HG03442 (cell line): ENCODE measurements around the gene RNLS.
A peak's percentile ranks its signal among the peaks of the same experiment; 100 is the strongest.

Source experiments
- ATAC-seq: cut with Tn5 transposase; IDR thresholded peaks from one replicate; pipeline ENCODE4 v1.9.1; 2021; ENCODE audit warnings: mild to moderate bottlenecking, moderate library complexity; ENCODE audit not compliant: unreplicated experiment

RNLS gene

DNA sequence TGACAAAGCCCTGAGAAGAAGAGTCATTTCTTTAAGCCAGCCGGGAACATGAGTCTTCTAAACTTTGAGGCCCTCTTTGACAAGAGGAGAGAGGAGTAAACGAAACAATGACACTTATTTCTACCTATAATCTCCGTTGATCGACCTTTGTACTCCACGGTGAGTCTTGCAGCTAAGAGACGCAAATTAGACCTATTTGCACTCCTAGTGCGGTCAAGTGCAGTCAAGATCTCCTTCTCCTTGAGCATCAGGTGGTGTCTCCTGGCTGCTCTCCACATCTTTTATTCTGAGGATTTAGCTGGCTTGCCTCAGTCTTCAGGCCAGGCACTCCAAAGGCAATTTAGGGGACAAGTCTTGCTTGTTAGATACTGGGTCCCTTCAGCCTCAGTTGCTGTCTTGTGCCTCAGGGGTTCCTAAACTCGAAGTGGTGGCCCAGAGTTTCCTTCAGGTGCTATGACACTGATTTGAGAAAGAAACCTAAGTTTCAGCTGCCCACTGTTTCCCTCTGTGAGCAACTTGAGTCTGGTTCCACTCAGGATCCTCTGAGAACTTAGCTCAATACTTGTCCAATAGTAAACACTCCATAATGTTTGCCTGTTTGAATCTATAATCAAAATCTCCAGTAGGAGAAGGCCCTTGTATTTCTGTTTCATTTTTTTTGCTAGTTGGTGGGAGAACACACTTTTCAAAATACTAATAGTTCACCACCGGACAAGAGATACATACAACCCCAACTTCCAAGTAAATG, 312.9 kb downstream of the RNLS start:
- ATAC-seq, result no peak

DNA sequence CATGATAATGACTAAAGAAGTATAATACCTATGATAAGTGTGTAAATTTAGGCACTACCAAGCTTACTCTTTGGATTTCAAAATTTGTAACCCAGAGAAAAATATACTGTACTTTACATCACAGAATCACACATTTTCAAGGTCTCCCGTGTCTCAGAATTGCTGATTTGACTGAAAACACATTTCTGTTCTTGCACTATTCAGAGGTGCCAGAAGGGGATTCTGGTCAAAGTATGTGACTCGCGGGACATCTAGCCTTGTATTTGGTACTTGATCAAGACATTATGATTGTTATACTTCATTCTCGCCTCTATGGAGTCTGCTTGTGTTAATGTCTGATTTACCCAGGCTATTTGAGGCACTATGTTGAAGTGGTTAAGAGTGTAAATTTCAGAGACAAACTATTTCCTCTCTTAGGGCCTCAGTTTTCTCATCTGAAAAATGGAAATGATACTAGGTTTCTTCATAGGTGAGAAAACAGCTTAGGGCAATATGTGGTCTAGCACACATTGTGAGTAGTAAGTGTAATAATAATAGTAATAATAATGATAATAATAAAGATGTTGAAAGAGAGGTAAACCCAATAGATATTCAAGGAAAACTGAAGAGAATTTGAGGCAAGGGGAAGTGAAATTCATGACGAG, 320.4 kb downstream of the RNLS start:
- ATAC-seq, result no peak

DNA sequence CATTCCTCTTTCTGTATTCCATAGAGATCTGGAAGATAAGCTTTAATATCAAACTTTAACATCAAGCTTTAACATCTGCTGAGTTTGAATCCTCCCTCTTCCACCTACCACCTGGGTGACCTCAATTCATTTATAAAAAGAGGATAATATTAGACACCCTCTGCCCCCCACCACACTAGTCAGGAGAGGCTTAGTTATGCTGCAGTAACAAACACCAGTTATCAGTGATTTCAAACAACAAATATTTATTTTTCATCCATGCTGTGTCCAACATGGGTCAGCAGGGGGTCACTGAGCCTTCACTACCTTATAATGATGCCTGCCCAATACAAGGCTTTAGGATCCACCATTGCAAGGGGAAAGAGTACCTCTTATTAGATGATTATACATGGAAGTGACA, 322.0 kb downstream of the RNLS start:
- no peak for ATAC-seq

DNA sequence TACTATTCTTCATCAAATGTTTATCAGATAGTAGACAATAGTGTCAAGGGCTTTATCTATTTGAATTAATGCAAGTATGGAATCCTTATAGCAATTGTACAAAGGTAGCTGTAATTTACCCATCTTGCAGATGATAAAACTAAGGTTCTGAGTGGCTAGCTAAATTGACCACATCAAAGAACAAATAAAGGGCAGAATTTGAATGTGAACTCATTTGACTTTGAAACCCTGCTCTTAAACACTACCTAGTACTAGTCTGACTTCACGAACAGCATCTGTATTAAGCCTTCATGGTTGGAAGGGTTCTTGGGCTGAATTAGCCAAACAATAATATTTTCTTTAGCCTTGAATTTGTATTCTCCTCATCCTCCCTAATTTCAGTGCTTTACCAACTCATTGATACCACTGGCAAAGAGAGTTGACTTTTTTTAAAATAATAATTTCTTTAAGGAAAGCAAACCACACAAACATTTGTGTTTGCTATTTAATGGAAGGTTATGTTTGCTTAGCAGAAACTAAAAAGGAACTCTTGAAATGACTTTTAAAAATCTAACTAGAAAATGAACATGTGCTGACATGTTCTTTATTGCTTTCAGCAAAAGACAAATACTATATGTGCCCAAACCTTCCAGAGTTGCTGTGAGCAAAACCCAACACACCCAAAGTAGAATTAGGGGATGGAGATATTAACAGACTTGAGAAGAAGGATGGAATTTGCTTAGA, 322.6 kb downstream of the RNLS start:
- ATAC-seq, result peak; percentile 52

DNA sequence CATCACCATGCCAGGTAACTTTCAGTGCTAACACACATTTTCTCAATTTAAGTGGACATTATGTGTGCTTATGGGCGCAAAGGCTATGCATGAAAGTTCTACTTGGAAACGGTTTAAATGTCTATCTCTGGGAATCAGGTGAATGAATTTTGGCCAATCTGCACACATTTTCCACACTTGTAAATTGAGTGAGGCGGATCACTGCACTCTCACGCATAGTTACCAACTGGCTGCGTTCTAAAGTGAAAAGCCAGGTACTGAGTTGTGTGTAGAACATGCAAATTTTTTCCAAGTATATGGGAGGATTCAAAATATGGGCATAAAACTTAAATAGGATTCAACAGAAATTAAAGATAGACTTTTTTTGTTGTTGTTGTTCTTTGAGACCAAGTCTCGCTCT, 323.7 kb downstream of the RNLS start:
- ATAC-seq, result no peak

DNA sequence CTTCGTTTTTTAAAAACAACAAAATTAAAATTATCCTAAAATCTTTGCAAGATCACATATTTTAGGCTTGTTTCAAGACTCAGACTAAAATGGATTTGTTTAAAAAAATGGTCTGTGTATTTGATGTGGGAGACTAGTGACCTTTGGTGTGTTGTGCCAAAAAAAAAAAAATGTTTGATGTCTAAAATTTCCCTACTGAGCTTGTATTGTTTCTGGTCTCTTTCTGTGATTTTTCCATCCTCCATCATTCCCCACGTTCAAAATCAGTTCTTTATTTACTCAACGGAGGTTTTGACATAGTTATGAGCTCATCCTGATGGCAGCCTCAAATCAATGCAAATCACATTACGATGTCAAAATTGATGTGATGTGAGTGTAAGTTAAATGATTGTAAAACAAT, 326.2 kb downstream of the RNLS start:
- ATAC-seq, result no peak

DNA sequence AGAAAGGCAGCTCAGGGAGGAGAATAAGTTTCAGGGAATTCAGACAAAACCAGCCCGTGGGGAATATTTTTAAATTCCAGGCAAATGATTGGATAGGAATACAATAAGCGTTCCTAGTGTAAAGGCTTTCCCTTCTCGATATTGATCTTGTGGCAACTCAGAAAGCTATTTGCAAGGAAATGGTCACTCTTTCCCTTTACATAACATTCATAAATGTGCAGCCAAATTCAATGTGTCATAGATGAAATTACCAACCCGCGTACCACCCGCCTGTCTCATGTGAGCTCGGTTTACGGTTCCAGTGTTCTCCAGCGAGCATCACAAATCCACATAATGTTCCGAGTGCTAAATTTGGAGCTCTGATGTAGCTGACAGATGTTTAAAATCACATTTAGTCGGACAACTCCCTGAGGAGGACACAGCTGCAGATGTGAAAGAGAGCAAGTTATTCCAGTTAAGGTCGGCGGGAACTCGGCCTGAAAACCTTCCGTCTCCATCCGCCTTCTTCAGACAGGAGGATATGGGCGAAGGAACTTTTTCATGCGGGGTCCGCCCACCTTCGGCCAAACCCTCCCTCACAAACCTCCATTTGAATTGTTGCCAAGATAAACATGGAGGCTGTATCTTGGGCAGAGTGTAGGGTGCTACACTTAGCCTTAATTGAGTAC, 327.0 kb downstream of the RNLS start:
- no peak for ATAC-seq

DNA sequence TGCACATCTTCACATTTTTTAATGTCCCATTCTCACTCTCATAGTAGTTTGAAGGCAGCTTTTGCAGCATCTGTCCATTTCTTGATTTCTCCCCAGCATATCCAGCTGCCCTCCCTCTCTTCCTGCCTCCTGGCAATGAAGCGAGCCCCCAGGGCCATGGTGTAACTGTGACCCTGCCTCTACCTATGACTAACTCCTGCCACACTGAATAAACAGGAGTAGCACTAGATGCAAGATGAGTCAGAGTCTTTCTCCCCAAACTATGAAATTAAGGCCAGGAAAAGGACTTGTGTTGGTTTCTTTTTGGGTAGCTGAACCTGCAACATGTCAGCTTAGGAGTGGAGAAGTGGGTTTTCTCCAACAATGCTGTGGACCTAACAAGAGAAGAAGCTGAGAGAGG, 329.0 kb downstream of the RNLS start:
- peak; percentile 57 for ATAC-seq

DNA sequence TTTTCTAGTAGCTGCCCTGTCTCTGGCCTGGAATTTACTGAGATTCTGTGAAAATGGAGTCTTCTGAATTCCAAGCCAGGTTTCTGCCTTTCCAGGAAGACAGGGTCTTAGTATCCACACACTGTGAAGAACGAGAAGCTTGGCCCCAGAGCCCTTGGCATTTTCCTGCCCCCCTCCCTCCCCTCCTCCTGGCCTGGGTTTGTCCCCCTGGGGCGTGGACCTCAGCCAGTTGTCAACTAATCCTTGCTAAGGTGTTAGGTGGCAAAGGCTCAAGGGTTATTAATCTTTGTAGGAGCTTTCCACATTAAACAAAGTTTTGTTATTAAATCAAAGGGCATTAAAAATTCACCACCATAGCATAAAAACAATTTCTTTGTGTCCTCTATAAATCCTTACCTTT, 329.5 kb downstream of the RNLS start:
- ATAC-seq, result no peak

DNA sequence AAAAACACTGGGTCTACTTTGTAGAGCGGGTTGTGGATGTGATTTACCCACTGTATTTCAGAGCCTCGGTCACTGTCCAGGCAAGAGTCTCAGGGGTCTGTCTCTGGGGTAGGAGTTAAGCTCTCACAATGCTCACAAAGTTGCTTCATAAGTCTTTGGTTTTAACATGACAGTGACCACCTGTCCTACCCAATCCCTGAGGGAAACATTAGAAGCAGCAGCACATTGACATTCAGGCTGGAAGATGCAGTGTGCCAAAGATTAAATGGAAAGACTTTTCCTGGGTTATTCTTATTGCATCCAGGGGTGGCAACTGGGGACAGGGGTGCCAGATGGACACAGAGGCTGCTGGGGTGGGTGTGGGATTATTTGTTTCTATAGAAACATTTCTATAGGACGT, 330.0 kb downstream of the RNLS start:
- no peak for ATAC-seq

DNA sequence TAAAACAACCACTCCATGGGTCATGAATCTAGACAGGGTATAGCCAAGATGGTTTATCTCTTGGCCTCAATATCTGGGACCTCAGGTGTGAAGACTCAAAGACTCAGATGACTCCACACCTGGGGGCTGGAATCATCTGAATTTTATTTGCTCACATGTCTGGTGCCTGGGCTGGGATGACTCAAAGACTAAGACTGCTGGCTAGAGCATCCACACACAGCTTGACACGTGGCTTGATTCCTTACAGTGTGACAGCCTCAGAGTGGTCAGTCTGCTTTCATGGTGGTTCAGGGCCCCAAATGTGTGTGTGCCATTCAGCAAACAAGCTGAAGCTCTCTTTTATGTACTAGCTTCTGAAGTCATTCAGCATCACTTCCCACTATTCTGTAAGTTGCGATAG, 333.7 kb downstream of the RNLS start:
- ATAC-seq, result no peak

DNA sequence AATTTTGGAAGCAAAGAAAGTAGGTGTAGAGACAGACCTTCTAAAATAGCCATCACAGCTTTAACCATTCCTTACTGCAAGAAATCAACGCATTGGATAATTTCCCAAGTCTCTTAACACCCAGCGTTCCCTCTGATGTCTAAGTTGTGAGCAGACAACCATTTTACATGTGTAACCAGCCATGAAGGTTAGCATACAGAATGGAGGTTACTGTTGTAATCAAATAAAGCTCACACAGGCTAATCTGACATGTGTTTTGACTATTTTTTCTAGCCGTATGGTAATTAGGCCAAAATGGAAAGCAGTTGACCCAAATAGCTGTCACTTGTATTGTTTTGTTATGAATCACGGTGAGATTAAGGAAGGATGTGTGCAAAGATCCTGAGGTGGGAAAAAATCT, 336.4 kb downstream of the RNLS start:
- ATAC-seq, result no peak

DNA sequence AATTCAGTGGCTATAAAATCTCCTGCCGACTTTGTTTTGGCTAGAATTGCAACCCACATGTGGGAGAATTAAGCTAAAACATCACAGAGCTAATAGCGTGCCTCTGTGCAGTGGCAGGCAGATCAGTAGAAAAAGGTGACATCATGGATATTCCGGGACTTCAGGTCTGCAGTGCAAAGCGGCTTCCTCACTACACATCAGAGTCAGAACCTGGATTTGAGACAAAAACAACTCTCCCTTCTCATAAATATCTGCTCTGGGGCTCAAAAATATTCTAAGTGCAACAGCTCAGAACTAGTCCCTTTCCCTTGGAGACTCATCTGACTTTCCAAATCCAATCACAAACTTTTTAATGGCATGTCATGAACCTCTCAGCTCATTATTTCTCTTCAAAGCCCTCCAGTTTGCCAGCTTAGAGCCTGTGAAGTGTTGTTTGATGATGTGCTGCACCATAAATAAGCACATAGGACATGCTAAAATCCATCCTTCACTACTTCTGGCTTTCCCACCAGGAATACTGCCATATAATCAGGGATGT, 337.1 kb downstream of the RNLS start:
- no peak for ATAC-seq

DNA sequence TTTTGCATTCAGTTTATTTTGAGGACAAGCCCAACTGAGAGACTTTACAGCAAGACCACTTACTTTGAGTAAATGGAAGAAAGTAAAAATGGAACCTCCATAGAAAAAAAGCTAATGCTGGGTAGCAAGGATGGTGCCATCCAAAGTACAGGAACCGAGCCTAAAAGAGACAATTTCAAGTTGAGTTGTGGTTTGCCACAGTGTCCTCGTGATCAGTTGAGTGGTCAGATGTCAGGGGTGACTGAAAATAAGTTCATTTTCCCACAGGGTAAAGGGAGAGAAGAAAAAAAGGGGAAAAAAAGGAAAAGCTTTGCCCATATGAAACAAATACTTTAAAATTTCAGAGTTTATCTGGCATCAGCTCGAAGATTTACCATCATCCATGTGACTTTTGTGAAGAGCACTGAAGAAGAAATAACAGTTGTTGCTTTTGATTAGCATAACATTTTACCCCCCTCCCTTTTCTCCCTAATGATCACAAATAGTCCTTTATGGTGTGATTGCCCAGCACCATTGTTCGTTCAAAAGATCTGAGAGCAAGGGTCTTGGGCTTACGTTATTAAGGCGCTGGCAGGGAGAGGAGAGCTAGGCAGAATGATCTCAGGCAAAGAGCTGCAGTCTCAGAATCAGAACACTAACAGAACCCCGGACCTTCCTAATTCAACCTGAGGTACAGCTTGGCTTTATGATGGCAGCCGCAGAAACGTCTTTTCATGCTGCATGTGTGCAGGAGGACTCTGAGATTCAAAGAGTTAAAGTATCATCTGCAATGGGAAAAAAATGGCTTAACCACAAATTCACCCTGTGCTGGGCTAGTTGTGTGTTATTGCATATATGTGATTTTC, 338.1 kb downstream of the RNLS start:
- ATAC-seq, result no peak

DNA sequence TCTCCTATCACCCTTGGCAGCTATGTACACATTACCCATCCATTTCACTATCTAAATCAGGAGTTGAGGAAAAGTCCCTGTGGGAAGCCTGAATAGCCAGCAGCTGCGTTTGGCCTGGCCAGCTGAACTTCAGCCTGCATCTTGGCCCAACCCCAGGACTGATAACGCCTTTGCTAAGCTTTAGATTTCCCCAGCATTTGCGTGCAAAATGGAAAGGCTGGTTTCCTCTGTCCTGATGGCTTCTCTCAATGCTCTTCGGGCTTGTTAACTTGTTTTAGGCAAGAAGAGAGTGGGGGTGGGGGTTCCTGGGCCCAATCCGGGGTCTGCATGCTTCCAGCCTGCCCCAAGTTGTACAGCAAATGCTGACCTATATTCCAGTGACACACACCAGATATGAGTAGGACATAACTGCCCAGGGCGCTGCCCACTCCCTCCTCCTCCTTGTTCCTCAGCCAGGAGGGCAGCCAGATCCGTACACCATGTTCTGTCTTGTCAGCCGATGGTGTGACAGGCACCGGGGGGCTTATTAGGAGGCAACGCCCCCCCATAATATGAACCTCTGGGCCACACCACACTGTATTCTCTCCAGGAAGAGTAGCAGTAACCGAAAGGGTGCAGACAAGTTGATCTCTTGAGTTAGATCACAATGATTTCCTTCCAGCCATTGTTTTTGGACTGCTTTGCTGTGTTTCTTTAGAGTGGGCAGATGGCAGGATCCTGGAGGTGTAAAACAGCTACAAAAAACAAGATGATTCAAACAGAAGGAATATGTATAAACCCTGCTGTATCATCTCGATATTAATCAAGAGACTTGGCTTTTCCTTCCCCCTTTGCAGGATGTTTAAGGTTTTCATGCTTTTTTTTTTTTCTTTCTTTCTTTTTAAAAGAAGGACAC, 339.0 kb downstream of the RNLS start:
- no peak for ATAC-seq

DNA sequence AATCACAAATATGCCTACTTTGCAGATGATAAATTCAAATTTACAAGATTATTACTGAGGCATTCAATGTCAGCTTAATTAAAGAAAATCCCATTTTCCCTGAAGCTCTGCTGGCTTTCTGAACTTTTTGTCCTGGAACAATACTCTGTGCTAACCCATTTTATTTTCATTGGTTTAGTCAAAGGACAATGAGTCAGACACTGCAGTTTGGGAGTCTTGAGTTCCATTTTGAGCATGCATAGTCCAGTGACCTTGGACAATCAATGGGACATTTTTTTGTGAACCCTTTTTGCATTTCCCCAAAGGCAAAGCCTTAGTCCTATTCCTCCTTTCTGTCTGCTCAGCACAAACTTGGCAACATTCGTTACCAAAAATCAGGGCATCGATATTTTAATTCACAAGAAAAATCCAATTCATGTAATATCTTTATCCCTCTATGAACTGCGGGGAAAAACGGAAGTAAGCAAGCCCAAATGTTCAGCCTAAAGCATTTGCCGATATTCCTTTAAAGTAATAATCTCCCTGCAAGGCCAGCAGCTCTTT, 339.8 kb downstream of the RNLS start:
- no peak for ATAC-seq

DNA sequence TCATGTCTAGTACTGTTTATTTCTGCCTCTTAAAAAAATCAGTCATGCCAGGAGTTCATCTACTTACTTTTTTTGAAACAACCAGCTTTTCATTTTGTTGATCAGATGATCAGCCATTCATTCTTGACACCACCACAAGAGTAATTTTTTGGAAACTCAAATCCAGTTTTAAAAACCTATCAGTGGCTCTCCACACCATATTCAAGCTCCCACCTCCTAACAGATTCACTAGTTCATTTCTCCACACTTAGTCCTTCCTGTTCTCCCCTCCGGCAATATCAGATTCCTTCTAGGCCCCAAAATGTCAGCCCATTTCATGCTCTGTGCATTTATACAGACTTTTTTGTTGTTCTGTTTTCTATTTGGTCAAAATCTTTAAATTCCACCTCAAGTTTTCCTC, 341.6 kb downstream of the RNLS start:
- no peak for ATAC-seq

DNA sequence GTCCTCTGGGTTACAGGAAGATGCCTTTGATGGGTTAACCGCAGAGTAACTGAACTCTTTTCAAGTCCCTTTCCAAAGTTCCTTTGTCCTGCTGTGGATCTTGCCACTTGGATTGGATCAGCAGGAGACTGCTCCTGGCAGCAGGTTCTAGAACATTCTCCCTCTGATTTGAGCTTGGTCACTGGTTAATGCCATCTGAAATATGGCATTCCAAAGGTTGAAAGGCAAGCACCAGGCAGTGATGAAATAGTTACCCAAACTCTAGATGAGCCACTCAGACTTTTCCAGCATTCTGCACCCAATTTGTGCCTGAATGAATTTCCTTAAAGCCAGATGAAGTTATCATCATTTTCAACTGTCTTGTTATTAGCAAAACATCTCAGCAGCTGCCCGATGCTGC, 343.9 kb downstream of the RNLS start:
- no peak for ATAC-seq

DNA sequence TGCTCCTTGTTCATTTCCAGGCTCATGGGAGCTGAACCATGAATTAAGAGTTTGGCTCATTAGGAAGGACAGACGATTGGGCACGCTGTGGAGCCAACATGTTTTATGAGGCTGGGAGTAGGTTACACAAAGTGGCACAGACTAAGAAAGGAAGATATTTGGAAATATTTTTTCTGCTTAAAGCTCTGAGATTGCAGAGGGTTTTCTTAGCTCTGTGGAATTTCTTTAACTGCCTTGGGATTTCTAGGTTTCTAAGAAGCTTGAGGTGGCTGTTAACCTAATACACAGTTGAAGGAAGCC, 344.6 kb downstream of the RNLS start:
- no peak for ATAC-seq
